Measurements from ENCODE around the gene UNC93A. TPM values are rescaled to one million over a fixed set of nuclear protein-coding genes. Genes with fewer than 3 reads are reported as not detected.
"Not testable (repeated sequence)": the region's sequence is repeated elsewhere in the genome, so short reads cannot be mapped to it uniquely, and the experiment has no call there.

Gene UNC93A
- total RNA-seq, 1 donor from 2014 or later, result not detected

DNA sequence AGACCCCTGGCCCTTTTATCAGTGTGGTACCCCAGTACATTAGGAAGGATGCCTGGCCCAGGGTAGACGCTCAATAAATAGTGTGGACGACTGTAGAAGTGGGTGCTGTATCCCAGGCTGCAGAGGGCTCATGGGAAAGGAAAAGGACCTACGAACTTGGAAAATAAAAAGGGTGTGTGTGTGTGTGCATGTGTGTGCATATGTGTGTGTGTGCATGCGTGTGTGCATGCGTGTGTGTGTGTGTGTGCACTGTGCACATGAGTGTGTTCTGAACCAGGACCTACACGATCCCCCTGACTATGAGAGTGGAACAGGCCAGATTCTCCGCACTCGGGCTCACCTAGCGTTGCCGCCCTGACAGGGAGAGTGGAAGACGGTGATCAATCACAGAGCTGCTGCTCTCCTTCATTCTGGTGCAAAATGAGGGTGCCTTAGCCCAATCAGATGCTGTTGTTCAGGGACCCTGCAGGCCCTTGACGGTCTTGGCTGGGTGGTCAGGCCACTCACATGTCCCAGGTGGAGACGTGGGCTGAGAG, 3.5 kb upstream of the UNC93A start:
- Mint-ChIP-seq H3K4me1 (ENCODE audit: unreplicated experiment) (peaks cover 16% of the 10 kb centered on the region), H3K27me3 (ENCODE audit: unreplicated experiment) (no peaks in the 10 kb centered on the region), H3K27ac (ENCODE audit: unreplicated experiment) (no peak overlapping the region), H3K9me3 (ENCODE audit: unreplicated experiment) (no peaks in the 10 kb centered on the region), H3K36me3 (ENCODE audit: low read depth, unreplicated experiment) (no peaks in the 10 kb centered on the region), H3K4me3 (ENCODE audit: unreplicated experiment) (no peak overlapping the region)
- TF ChIP-seq, protein P1, sequence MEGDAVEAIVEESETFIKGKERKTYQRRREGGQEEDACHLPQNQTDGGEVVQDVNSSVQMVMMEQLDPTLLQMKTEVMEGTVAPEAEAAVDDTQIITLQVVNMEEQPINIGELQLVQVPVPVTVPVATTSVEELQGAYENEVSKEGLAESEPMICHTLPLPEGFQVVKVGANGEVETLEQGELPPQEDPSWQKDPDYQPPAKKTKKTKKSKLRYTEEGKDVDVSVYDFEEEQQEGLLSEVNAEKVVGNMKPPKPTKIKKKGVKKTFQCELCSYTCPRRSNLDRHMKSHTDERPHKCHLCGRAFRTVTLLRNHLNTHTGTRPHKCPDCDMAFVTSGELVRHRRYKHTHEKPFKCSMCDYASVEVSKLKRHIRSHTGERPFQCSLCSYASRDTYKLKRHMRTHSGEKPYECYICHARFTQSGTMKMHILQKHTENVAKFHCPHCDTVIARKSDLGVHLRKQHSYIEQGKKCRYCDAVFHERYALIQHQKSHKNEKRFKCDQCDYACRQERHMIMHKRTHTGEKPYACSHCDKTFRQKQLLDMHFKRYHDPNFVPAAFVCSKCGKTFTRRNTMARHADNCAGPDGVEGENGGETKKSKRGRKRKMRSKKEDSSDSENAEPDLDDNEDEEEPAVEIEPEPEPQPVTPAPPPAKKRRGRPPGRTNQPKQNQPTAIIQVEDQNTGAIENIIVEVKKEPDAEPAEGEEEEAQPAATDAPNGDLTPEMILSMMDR (IDR thresholded peaks at IDR 0.05; ENCODE audit: unreplicated experiment), result no peak
- DNase-seq (ENCODE audit: low spot score), result no peak

DNA sequence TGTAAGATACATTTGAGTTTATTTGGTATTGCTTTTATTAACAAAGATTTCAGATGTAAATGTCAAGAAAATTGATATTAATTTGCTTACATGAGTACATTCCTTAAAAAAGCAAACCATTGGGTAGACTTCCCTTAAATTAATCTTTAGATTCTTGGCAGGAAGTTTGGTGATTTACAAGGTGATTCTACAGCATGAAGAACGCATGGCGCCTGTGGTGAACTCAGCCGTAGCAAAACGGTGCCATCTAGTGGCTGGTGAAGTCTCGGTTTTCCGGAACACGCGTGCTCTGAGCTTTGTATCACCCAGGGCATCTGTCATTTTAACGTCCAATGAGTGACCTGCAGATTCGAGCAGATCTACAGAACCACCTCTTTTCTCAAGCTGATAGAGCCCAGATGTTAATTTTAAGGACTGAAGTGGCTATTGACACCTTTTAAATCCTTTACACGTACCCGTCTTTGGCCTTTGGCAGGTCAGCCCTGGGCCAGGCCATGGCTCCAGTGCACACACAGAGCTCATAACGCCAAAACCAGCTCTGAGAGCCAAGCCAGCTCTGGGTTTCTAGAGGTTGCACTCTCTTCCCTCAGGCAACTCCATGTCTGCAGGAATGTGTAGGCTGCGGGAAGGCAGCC, 2.4 kb upstream of the UNC93A start:
- TF ChIP-seq, protein P1 (IDR thresholded peaks at IDR 0.05; ENCODE audit: unreplicated experiment), result peak; percentile 63
- H3K4me1 Mint-ChIP-seq (ENCODE audit: unreplicated experiment), result peaks cover 17% of the 10 kb centered on the region
- H3K27me3 Mint-ChIP-seq (ENCODE audit: unreplicated experiment); H3K4me3 Mint-ChIP-seq (ENCODE audit: unreplicated experiment); H3K9me3 Mint-ChIP-seq (ENCODE audit: unreplicated experiment); H3K36me3 Mint-ChIP-seq (ENCODE audit: low read depth, unreplicated experiment); H3K27ac Mint-ChIP-seq (ENCODE audit: unreplicated experiment): not testable (repeated sequence)
- DNase-seq (ENCODE audit: low spot score), result peak; percentile 22

DNA sequence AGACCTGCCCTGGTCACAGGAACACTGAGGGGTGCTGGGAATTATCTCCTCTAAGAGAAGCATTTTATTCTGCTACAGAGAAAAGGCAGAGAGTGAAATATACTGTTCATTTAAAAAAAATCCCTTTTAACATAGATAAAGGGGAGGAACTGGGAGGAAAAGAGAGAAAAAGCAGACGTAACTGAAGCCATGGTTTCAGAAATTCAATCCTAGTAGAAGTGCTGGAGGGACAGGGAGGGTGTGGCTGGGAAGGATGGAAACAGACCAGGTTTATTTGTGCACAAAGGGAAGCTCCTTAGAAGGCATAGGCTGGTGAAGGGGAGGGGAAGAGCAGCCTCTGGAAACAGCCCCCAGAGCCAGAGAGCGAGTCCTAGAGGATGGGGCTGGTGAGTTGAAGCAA, 1.8 kb upstream of the UNC93A start:
- not testable (repeated sequence) for H3K4me3 Mint-ChIP-seq (ENCODE audit: unreplicated experiment); DNase-seq (ENCODE audit: low spot score); H3K27ac Mint-ChIP-seq (ENCODE audit: unreplicated experiment); H3K9me3 Mint-ChIP-seq (ENCODE audit: unreplicated experiment); H3K36me3 Mint-ChIP-seq (ENCODE audit: low read depth, unreplicated experiment); H3K27me3 Mint-ChIP-seq (ENCODE audit: unreplicated experiment)
- peaks cover 17% of the 10 kb centered on the region for H3K4me1 Mint-ChIP-seq (ENCODE audit: unreplicated experiment)

DNA sequence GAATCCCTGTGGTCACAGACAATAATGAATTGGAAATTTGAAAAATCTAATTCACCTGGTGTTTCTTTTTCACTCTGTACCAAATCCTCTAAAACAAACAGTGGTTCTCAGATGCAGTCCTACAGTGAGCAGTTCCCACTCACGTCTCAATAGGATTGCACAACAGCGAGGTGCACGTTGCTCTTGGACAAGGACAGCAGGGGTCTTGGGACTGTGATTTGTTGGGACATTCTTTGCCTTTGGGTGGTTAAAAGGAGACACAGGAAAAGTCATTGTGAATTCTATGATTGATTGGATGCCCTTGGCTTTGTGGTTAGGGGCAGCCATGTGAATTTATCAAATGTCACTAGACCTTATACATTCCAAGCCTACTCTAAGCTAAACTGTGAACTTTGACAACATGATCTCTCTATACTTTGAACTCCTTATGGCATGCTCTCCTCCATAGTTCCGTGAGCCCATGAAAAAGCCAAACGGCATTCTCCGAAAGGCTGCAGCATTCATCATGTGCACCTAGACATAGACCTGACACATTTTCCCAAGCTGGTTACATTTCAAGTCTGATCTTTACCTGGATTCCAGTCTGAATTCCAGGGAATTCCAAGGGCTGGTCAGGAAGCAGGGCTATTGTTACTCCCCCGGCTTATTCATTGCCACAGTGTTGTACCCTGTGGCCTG, 647 bp downstream of the UNC93A start:
- Mint-ChIP-seq H3K4me3 (ENCODE audit: unreplicated experiment) (no peak overlapping the region), H3K9me3 (ENCODE audit: unreplicated experiment) (no peaks in the 10 kb centered on the region), H3K4me1 (ENCODE audit: unreplicated experiment) (peaks cover 19% of the 10 kb centered on the region), H3K27ac (ENCODE audit: unreplicated experiment) (peak overlapping the region; percentile 84), H3K27me3 (ENCODE audit: unreplicated experiment) (peaks cover 4% of the 10 kb centered on the region), H3K36me3 (ENCODE audit: low read depth, unreplicated experiment) (no peaks in the 10 kb centered on the region)
- no peak for DNase-seq (ENCODE audit: low spot score)
- TF ChIP-seq, protein P1 (IDR thresholded peaks at IDR 0.05; ENCODE audit: unreplicated experiment), result no peak

DNA sequence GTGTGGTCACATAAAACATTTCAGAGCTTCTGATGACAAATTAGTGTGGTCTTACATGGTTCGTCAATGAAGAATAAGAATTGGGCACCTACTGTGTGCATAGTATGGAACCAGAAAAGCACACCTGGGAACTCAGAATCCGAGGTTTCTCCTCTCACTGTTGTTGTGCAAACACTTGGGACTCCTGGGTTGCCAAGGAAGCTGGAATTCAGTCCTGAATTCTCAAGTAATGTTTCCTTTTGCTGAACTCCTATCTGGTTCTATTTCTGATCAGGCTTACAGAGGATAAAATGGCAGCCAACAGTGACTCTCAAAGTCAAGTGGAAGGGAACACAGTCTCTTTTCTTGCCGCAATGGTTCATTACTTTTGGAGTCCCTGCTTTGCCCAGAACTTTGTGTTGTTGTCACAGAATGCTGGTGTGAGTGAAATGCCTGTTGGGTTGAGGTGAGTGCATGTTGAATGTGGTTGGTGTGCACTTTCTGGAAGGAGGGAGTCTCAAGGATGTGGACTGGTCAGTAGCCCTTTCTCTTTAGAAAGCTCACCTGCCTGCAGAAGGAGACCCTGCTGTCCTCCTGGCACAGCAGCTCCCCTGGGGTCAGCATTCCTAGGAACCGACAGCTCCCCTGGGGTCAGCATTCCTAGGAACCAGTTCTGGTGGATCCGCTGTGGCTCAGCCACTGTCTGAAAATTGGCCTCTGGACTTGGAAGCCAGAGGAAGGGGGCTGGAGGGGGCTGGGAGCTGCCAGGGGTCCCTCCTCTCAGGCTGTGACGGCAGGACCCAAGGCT, 1.4 kb downstream of the UNC93A start:
- Mint-ChIP-seq H3K9me3 (ENCODE audit: unreplicated experiment) (no peaks in the 10 kb centered on the region), H3K4me3 (ENCODE audit: unreplicated experiment) (no peak overlapping the region), H3K27me3 (ENCODE audit: unreplicated experiment) (peaks cover 7% of the 10 kb centered on the region), H3K36me3 (ENCODE audit: low read depth, unreplicated experiment) (no peaks in the 10 kb centered on the region), H3K4me1 (ENCODE audit: unreplicated experiment) (peaks cover 19% of the 10 kb centered on the region), H3K27ac (ENCODE audit: unreplicated experiment) (peak overlapping the region; percentile 84)
- no peak for DNase-seq (ENCODE audit: low spot score)
- TF ChIP-seq, protein P1 (IDR thresholded peaks at IDR 0.05; ENCODE audit: unreplicated experiment), result no peak

All from endothelial cell (in vitro differentiated cells).